ENCODE data around the gene CFAP77.

The CFAP77 gene

GRCh38 chr9:132575811-132576210, 165.8 kb downstream of the CFAP77 start:
- no peak for TF ChIP-seq CTCF (IDR thresholded peaks at IDR 0.05; ENCODE audit: extremely low read depth, insufficient read depth, missing control alignments)
- in situ Hi-C loops (cut with MboI; ENCODE audit: low pct_unique_long_range_greater_than_20kb, low sequenced_read_pairs, unreplicated experiment): no loop called here
- no peak for DNase-seq (ENCODE audit: low spot score)

DNA sequence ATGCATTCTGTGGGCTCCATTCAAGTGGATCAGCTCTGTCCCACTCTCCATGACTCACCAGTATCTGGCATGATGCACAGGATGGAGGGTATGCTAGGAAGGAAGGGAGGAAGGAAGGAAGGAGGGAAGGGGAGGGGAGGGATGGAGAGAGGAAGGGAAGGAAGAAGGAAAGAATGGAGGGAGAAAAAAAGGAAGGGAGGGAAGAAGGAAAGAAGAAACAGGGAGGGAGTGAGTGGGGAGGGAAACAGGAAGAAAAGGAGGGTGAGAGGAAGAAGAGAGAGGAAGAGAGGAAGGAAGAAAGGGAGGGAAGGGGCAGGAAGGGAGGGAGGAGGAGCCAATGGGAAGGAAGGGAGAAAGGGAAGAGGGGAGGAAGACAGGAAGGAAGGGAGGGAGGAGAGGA, 167.1 kb downstream of the CFAP77 start:
- in situ Hi-C loops (cut with MboI; ENCODE audit: low pct_unique_long_range_greater_than_20kb, low sequenced_read_pairs, unreplicated experiment): no loop called here
- DNase-seq (ENCODE audit: low spot score): no peak
- no peak for TF ChIP-seq CTCF (IDR thresholded peaks at IDR 0.05; ENCODE audit: extremely low read depth, insufficient read depth, missing control alignments)

DNA sequence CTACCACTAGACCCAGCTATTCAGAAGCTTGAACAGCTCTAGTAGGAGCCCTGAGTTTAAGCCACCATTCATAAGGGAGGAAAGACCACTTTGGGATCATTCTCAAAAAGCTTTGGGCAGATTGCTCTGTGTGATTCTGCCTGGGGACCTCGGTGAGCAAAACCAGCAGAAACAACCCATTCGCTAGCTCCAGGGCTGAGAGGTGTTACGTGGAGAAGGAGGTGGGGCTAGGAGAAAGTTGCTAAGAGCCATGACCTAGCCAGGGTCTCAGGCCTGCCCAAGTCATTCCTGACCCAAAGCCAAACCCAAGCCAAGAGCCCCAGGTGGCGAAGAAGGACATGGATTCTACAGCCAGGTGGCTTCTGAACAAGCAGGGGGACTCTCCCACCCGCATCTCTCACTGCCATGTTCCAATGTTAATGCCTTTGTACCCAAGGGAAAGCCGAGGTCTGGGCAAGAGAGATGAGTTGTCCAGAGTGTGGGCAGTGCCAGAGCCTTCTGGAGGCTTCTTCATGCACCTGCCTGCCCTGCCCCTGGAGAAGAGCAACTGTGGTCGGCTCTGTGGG, 168.4 kb downstream of the CFAP77 start:
- no peak for DNase-seq (ENCODE audit: low spot score)
- in situ Hi-C loops (cut with MboI; ENCODE audit: low pct_unique_long_range_greater_than_20kb, low sequenced_read_pairs, unreplicated experiment): no loop called here
- TF ChIP-seq CTCF (IDR thresholded peaks at IDR 0.05; ENCODE audit: extremely low read depth, insufficient read depth, missing control alignments): no peak

- no peak for DNase-seq (ENCODE audit: low spot score)
- in situ Hi-C loops (cut with MboI; ENCODE audit: low pct_unique_long_range_greater_than_20kb, low sequenced_read_pairs, unreplicated experiment): no loop called here
- no peak for TF ChIP-seq CTCF (IDR thresholded peaks at IDR 0.05; ENCODE audit: extremely low read depth, insufficient read depth, missing control alignments)
These were observed 169.4 kb downstream of the CFAP77 start for GRCh38 chr9:132579427-132579798.

DNA sequence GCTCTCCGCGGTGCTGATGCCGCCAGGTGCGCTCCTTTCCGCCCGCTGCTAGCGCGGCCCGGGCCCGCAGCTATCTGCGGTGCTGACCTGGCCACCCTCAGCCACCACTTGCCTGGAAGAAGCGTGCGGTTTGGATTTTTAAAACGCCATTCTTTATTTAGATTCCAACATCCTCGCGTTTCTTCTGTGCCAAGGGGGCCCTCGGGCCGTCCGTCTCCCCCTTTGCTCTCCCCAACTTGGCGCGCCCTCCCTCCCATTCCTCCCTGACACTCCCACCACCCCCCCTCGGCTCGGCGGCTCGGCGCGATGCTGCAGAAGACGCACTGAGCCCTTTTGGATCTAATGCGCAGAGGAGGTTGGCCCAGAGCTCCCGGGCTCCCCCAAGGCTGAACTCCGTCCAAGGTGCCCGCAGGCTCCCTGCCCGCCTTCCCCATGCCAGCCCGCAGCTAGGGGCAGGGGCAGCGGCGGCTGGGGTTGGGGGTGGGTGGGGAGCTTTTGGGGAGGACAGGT, 172.3 kb downstream of the CFAP77 start, which contains the start of gene BARHL1:
Gene BARHL1, plus strand, starts transcription at position 331 of the 510 bp plus-strand sequence. CDS start 192 bp downstream, outside the sequence.
- no peak for TF ChIP-seq CTCF (IDR thresholded peaks at IDR 0.05; ENCODE audit: extremely low read depth, insufficient read depth, missing control alignments)
- DNase-seq (ENCODE audit: low spot score): no peak
- in situ Hi-C loops (cut with MboI; ENCODE audit: low pct_unique_long_range_greater_than_20kb, low sequenced_read_pairs, unreplicated experiment): no loop called here

DNA sequence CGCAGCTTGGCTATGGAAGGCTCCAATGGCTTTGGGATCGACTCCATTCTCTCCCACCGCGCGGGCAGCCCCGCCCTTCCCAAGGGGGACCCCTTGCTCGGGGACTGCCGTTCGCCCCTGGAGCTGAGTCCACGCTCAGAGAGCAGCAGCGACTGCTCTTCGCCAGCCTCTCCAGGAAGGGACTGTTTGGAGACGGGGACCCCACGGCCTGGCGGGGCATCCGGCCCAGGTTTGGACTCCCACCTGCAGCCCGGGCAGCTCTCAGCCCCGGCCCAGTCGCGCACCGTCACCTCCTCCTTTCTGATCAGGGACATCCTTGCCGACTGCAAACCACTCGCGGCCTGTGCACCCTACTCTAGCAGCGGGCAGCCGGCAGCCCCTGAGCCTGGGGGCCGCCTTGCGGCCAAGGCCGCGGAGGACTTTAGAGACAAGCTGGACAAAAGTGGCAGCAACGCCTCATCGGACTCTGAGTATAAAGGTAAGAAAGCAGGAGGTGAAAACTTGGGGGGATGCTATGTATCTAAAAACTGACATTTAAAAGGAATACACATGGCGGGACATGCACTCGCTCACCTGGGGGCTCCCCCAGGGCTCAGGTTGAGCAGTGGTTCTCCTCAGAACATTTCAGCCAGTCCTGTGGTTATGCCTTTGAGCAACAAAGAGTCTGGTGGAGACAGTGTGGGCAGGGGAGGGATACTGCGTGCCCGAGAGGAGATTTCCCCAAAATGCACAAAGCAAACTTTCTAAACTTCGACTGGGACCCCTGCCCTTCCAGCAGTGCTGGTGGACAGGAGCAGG, 173.0 kb downstream of the CFAP77 start:
- no peak for TF ChIP-seq CTCF (IDR thresholded peaks at IDR 0.05; ENCODE audit: extremely low read depth, insufficient read depth, missing control alignments)
- no peak for DNase-seq (ENCODE audit: low spot score)
- in situ Hi-C loops (cut with MboI; ENCODE audit: low pct_unique_long_range_greater_than_20kb, low sequenced_read_pairs, unreplicated experiment): no loop called here
